ENCODE results near the gene CFL1. TPM values are rescaled to one million over a fixed set of nuclear protein-coding genes. Genes with fewer than 3 reads are reported as not detected.

Gene CFL1
- 916 and 1,083 TPM in 2 replicates for total RNA-seq (2014; rRNA removed; shearing (Covaris generic))

DNA sequence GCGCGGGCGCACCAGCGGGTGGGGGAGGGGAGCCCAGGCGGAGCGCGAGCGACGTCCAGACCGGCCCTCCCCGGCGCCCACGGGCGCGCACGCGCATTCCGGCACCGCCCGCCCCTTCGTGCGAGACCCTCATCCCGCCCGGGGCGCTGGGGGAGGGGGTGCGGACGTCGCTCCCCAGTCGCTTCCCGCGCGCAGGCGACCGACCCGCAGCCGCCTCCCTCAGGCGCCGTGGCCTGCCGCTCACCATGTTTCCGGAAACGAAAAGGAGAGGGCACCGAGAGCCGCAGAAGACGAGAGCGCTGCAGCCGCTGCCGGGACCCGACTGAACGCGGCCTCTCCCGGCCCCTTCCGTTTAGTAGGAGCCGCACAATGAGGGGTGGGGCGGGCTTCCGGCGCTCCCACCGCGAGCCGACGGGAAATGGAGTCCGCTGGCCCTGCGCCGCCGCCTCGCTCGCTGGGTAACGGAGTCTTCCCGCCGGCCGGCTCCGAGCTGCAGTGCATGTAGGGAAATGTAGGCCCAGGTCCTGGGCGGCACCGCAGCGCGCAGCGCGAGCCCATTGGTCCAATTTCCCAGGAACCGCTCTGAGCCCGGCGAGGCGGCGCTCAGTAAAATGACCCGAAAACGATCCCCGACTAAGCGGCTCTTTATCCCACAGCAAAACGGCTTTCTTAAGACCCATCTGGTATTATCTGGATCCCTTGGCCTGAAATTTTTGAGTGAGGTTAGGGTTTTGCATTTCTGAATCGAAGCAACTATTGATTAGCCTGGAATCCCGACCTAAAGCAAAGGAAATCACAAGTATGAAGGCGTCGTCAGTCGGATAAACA is at the start of gene CFL1:
Gene CFL1, minus strand, starts transcription at position 328 of the 828 bp plus-strand sequence. Its CDS starts 81 bp downstream, at position 247.
- H3K36me3 ChIP-seq (replicated peaks; ENCODE audit: control insufficient read depth, insufficient read depth, low read length), result peaks cover 40% of the 10 kb centered on the region
- no peaks in the 10 kb centered on the region for H3K27me3 ChIP-seq (ENCODE audit: control insufficient read depth, insufficient read depth, low read length)
- H3K4me3 ChIP-seq (ENCODE audit: insufficient read depth, low read depth, low read length), result peak within 1 kb of the TSS; percentile 98
- DNase-seq, result peak; percentile 95

GRCh38 chr11:65906602-65907001 is 48.6 kb upstream of the CFL1 start:
- Histone ChIP-seq H3K27me3 (ENCODE audit: control insufficient read depth, insufficient read depth, low read length) (peaks cover 8% of the 10 kb centered on the region), H3K36me3 (replicated peaks; ENCODE audit: control insufficient read depth, insufficient read depth, low read length) (no peaks in the 10 kb centered on the region), H3K4me3 (ENCODE audit: insufficient read depth, low read depth, low read length) (no peak overlapping the region)
- no peak for DNase-seq

GRCh38 chr11:65903715-65904114 is 45.7 kb upstream of the CFL1 start:
- no peak for DNase-seq
- Histone ChIP-seq H3K27me3 (ENCODE audit: control insufficient read depth, insufficient read depth, low read length) (peaks cover 30% of the 10 kb centered on the region), H3K36me3 (replicated peaks; ENCODE audit: control insufficient read depth, insufficient read depth, low read length) (no peaks in the 10 kb centered on the region), H3K4me3 (ENCODE audit: insufficient read depth, low read depth, low read length) (no peak overlapping the region)

- peak; percentile 76 for DNase-seq
- peaks cover 36% of the 10 kb centered on the region for H3K27me3 ChIP-seq (ENCODE audit: control insufficient read depth, insufficient read depth, low read length)
- no peak overlapping the region for H3K4me3 ChIP-seq (ENCODE audit: insufficient read depth, low read depth, low read length)
- H3K36me3 ChIP-seq (replicated peaks; ENCODE audit: control insufficient read depth, insufficient read depth, low read length), result no peaks in the 10 kb centered on the region
Observed at GRCh38 chr11:65903068-65903481, 45.1 kb upstream of the CFL1 start.

DNA sequence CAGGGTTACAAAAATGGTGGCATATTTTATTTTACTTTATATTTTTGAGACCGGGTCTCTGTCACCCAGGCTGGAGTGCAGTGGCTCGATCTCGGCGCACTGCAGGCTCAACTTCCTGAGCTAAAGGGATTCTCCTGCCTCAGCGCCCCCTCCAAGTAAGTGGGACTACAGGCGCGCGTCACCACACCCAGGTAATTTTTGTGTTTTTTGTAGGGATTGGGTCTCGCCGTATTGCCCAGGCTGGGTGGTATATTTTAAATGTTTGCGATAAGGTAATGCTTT is 42.9 kb upstream of the CFL1 start:
- DNase-seq, result no peak
- H3K36me3 ChIP-seq (replicated peaks; ENCODE audit: control insufficient read depth, insufficient read depth, low read length), result no peaks in the 10 kb centered on the region; the same call in 1 of the 2 replicates
- H3K27me3 ChIP-seq (ENCODE audit: control insufficient read depth, insufficient read depth, low read length), result peaks cover 36% of the 10 kb centered on the region
- no peak overlapping the region; the same call in 1 of the 2 replicates for H3K4me3 ChIP-seq (ENCODE audit: insufficient read depth, low read depth, low read length)

- H3K27me3 ChIP-seq (ENCODE audit: control insufficient read depth, insufficient read depth, low read length), result peaks cover 36% of the 10 kb centered on the region
- DNase-seq, result peak; percentile 99
- no peaks in the 10 kb centered on the region; the same call in 1 of the 2 replicates for H3K36me3 ChIP-seq (replicated peaks; ENCODE audit: control insufficient read depth, insufficient read depth, low read length)
- peak within 1 kb of the TSS; percentile 61 for H3K4me3 ChIP-seq (ENCODE audit: insufficient read depth, low read depth, low read length)
Observed at GRCh38 chr11:65900125-65900898, 42.3 kb upstream of the CFL1 start, which contains the start of gene FOSL1. TSS of gene FOSL1 (minus strand) at chr11:65900388. CDS start at chr11:65900339, 49 bp downstream.

GRCh38 chr11:65899356-65900124 is 41.6 kb upstream of the CFL1 start:
- H3K36me3 ChIP-seq (replicated peaks; ENCODE audit: control insufficient read depth, insufficient read depth, low read length), result no peaks in the 10 kb centered on the region; the same call in 1 of the 2 replicates
- H3K27me3 ChIP-seq (ENCODE audit: control insufficient read depth, insufficient read depth, low read length), result peaks cover 36% of the 10 kb centered on the region
- H3K4me3 ChIP-seq (ENCODE audit: insufficient read depth, low read depth, low read length), result peak overlapping the region; percentile 61
- peak; percentile 89 for DNase-seq

DNA sequence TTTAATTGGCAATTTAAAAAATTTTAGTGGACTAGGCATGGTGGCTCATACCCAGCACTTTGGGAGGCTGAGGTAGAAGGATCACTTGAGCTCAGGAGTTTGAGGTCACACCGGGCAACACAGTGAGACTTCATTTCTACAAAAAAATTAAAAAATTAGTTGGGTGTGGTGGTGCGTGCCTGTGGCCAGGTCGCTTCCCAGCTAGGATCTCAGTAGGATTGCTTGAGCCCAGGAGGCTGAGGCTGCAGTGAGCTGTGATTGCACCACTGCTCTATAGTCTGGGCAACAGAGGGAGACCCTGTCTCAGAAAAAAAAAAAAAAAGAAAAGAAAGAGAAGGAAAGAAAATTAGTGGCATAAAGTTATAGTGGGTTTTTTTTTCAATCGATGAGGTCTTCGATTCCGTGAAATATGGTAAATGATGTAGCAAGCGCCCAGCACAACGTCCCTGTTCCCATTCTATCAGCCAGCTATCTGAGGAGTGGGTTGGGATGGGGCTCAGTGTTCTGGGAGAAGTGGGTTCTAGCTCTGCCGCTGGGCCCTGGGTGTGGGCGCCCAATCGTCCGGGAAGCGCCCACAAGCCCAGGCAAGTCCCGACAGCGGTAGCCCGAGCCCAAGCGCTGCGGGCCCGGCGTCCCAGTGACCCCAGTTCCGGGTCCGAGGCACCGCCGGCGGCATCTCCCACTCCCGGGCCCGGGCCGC is 40.8 kb upstream of the CFL1 start:
- Histone ChIP-seq H3K36me3 (replicated peaks; ENCODE audit: control insufficient read depth, insufficient read depth, low read length) (no peaks in the 10 kb centered on the region; the same call in 1 of the 2 replicates), H3K27me3 (ENCODE audit: control insufficient read depth, insufficient read depth, low read length) (peaks cover 36% of the 10 kb centered on the region), H3K4me3 (ENCODE audit: insufficient read depth, low read depth, low read length) (peak overlapping the region; percentile 61)
- no peak for DNase-seq

- no peak for DNase-seq
- no peak overlapping the region for H3K4me3 ChIP-seq (ENCODE audit: insufficient read depth, low read depth, low read length)
- peaks cover 32% of the 10 kb centered on the region for H3K27me3 ChIP-seq (ENCODE audit: control insufficient read depth, insufficient read depth, low read length)
- no peaks in the 10 kb centered on the region; the same call in 1 of the 2 replicates for H3K36me3 ChIP-seq (replicated peaks; ENCODE audit: control insufficient read depth, insufficient read depth, low read length)
Observed at GRCh38 chr11:65897020-65897471, 39.1 kb upstream of the CFL1 start.

DNA sequence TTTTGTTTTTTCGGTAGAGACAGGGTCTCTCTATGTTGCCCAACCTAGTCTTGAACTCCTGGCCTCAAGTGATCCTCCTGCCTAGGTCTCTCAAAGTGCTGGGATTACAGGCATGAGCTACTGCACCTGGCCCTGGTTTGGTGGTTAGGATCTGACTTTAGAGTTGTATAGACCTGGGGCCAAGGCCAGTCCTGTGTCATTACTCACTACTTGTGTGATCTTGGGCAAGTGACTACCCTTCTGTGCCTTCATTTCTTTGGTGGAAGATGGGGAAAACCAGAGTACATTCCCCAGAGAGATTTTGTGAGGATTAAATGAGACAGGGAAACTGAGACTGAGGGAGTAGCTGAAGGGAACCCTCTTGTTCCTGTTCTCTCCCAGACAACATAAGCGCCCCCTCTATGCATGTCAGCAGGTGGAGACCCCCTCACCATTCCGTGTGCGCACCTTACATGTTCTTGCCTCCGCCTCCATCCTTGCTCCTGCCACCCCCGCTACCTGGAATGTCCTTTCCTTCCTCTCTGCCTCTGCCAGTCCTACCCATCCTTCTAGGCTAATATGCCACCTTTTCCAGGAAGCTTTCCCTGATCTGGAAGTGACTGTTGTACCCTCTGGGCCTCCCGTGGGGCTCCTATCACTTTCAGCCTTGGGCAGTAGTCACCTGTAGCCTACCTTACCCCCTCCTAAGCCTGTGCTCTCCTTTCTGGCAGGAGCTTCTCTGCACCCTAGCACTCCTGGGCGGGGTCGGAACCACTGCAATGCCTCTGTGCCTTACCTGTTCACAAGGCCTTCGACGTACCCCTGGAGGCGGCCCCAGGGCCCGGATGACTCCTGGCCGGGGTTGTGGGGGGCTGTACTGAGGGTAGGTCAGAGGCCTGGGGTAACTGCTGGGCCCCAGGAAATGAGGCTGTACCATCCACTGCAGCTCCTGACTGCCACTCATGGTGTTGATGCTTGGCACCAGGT is 38.3 kb upstream of the CFL1 start:
- no peak for DNase-seq
- no peak overlapping the region for H3K4me3 ChIP-seq (ENCODE audit: insufficient read depth, low read depth, low read length)

DNA sequence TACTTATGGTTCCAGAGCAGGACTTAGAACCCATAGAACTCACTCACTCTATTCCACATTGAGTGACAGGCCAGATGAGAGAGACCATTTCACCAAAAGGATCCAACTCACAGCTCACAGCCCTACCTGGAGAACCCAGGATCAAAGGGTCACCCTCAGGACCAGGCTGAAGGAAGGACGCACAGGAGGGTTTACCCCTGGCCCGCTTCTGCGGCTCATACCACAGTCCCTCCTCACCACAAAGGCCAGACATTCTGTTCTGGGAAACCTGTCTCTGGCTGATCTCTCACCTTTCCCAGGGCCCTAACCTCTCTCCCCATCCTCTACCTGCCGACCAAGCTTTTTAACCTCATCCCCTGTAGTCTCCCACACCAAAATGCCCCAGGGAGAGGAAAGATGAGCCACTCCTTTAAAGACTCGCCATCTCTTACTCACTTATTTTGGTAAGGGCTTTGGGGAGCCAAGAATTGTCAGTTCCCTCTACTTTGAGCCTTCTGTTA is 37.6 kb upstream of the CFL1 start:
- DNase-seq, result no peak
- Histone ChIP-seq H3K4me3 (ENCODE audit: insufficient read depth, low read depth, low read length) (no peak overlapping the region), H3K27me3 (ENCODE audit: control insufficient read depth, insufficient read depth, low read length) (peaks cover 25% of the 10 kb centered on the region), H3K36me3 (replicated peaks; ENCODE audit: control insufficient read depth, insufficient read depth, low read length) (no peaks in the 10 kb centered on the region; the same call in 1 of the 2 replicates)

More for the DNA sequence above, 38.3 kb upstream of the CFL1 start:
- Histone ChIP-seq H3K27me3 (ENCODE audit: control insufficient read depth, insufficient read depth, low read length) (peaks cover 26% of the 10 kb centered on the region), H3K36me3 (replicated peaks; ENCODE audit: control insufficient read depth, insufficient read depth, low read length) (no peaks in the 10 kb centered on the region; the same call in 1 of the 2 replicates)

- Histone ChIP-seq H3K36me3 (replicated peaks; ENCODE audit: control insufficient read depth, insufficient read depth, low read length) (no peaks in the 10 kb centered on the region; the same call in 1 of the 2 replicates), H3K4me3 (ENCODE audit: insufficient read depth, low read depth, low read length) (no peak overlapping the region), H3K27me3 (ENCODE audit: control insufficient read depth, insufficient read depth, low read length) (peaks cover 24% of the 10 kb centered on the region)
- DNase-seq, result no peak
Observed at GRCh38 chr11:65894034-65894591, 36.1 kb upstream of the CFL1 start.
